Activated naive CD8-positive, alpha-beta T cell treated with anti-CD3 and anti-CD28 coated beads, Interleukin-2, amount 50 U/mL, for 24 hours (primary cell): Measurements from ENCODE around the gene TENM3.

Source experiments
- ATAC-seq: fragments of 150-1000 bp; cut with Tn5 transposase; one replicate; pipeline ENCODE4 v1.10.0; 2021
- DNase-seq: peaks from one replicate; pipeline ENCODE4 v3.0.0; 2021
- H3K27ac Mint-ChIP-seq: one replicate; pipeline ENCODE4 v1.8.0; 2021; ENCODE audit warnings: mild to moderate bottlenecking, mixed read lengths
- H3K27me3 Mint-ChIP-seq: one replicate; pipeline ENCODE4 v1.8.0; 2021; ENCODE audit warnings: mixed read lengths
- H3K36me3 Mint-ChIP-seq: one replicate; pipeline ENCODE4 v1.8.0; 2021; ENCODE audit warnings: low read depth, mixed read lengths
- H3K4me1 Mint-ChIP-seq: one replicate; pipeline ENCODE4 v1.8.0; 2021; ENCODE audit warnings: mixed read lengths
- H3K4me3 Mint-ChIP-seq: one replicate; pipeline ENCODE4 v1.8.0; 2021; ENCODE audit warnings: mild to moderate bottlenecking, moderate library complexity, mixed read lengths
- H3K9me3 Mint-ChIP-seq: one replicate; pipeline ENCODE4 v1.8.0; 2021; ENCODE audit warnings: mixed read lengths

The TENM3 gene

GRCh38 chr4:182306792-182307507, 63.7 kb downstream of the TENM3 start:
- H3K36me3 Mint-ChIP-seq = no peaks in the 10 kb centered on the region
- ATAC-seq (no peak), DNase-seq (no peak)
- no peaks in the 10 kb centered on the region for H3K4me1 Mint-ChIP-seq
- no peak overlapping the region for H3K4me3 Mint-ChIP-seq
- no peak overlapping the region for H3K27ac Mint-ChIP-seq
- no peaks in the 10 kb centered on the region for H3K9me3 Mint-ChIP-seq
- no peaks in the 10 kb centered on the region for H3K27me3 Mint-ChIP-seq

- no peak overlapping the region for H3K4me3 Mint-ChIP-seq
- DNase-seq = no peak
- no peak for ATAC-seq
Measured at GRCh38 chr4:182307746-182308145, 64.5 kb downstream of the TENM3 start.

GRCh38 chr4:182309877-182310276, 66.7 kb downstream of the TENM3 start:
- H3K27me3 Mint-ChIP-seq = no peaks in the 10 kb centered on the region
- peaks cover 11% of the 10 kb centered on the region for H3K9me3 Mint-ChIP-seq
- H3K36me3 Mint-ChIP-seq = peaks cover 1% of the 10 kb centered on the region
- no peak overlapping the region for H3K4me3 Mint-ChIP-seq
- no peaks in the 10 kb centered on the region for H3K4me1 Mint-ChIP-seq
- no peak overlapping the region for H3K27ac Mint-ChIP-seq
- DNase-seq (no peak), ATAC-seq (no peak)

More at GRCh38 chr4:182307746-182308145, 64.5 kb downstream of the TENM3 start:
- H3K27me3 Mint-ChIP-seq = no peaks in the 10 kb centered on the region
- no peak overlapping the region for H3K27ac Mint-ChIP-seq
- no peaks in the 10 kb centered on the region for H3K9me3 Mint-ChIP-seq
- H3K36me3 Mint-ChIP-seq = no peaks in the 10 kb centered on the region
- H3K4me1 Mint-ChIP-seq = no peaks in the 10 kb centered on the region

- ATAC-seq = no peak
- H3K4me1 Mint-ChIP-seq = no peaks in the 10 kb centered on the region
- H3K9me3 Mint-ChIP-seq = peaks cover 12% of the 10 kb centered on the region
- H3K27me3 Mint-ChIP-seq = no peaks in the 10 kb centered on the region
- no peak overlapping the region for H3K4me3 Mint-ChIP-seq
- peaks cover 1% of the 10 kb centered on the region for H3K36me3 Mint-ChIP-seq
- H3K27ac Mint-ChIP-seq = no peak overlapping the region
- no peak for DNase-seq
Measured at GRCh38 chr4:182310316-182310715, 67.1 kb downstream of the TENM3 start.

- no peak overlapping the region for H3K27ac Mint-ChIP-seq
- no peak for DNase-seq
- no peaks in the 10 kb centered on the region for H3K27me3 Mint-ChIP-seq
- peaks cover 18% of the 10 kb centered on the region for H3K9me3 Mint-ChIP-seq
- H3K36me3 Mint-ChIP-seq = peaks cover 1% of the 10 kb centered on the region
- H3K4me3 Mint-ChIP-seq = no peak overlapping the region
- no peaks in the 10 kb centered on the region for H3K4me1 Mint-ChIP-seq
- no peak for ATAC-seq
Measured at GRCh38 chr4:182310962-182311361, 67.8 kb downstream of the TENM3 start.

GRCh38 chr4:182314537-182314936, 71.3 kb downstream of the TENM3 start:
- no peak for DNase-seq
- ATAC-seq = no peak
- Mint-ChIP-seq H3K36me3 (peaks cover 1% of the 10 kb centered on the region), H3K4me1 (no peaks in the 10 kb centered on the region), H3K27ac (no peak overlapping the region), H3K4me3 (no peak overlapping the region), H3K9me3 (peaks cover 18% of the 10 kb centered on the region), H3K27me3 (no peaks in the 10 kb centered on the region)

GRCh38 chr4:182318256-182318655, 75.1 kb downstream of the TENM3 start:
- Mint-ChIP-seq H3K27ac (no peak overlapping the region), H3K4me1 (no peaks in the 10 kb centered on the region), H3K27me3 (no peaks in the 10 kb centered on the region)

GRCh38 chr4:182320092-182320491, 76.9 kb downstream of the TENM3 start:
- no peak overlapping the region for H3K4me3 Mint-ChIP-seq
- no peak for ATAC-seq
- peaks cover 15% of the 10 kb centered on the region for H3K9me3 Mint-ChIP-seq
- no peaks in the 10 kb centered on the region for H3K36me3 Mint-ChIP-seq
- no peak overlapping the region for H3K27ac Mint-ChIP-seq
- no peaks in the 10 kb centered on the region for H3K27me3 Mint-ChIP-seq
- DNase-seq = no peak
- H3K4me1 Mint-ChIP-seq = no peaks in the 10 kb centered on the region

More at GRCh38 chr4:182318256-182318655, 75.1 kb downstream of the TENM3 start:
- Mint-ChIP-seq H3K36me3 (peaks cover 1% of the 10 kb centered on the region), H3K9me3 (peaks cover 27% of the 10 kb centered on the region), H3K4me3 (no peak overlapping the region)
- ATAC-seq = no peak
- no peak for DNase-seq

GRCh38 chr4:182320580-182320979, 77.4 kb downstream of the TENM3 start:
- ATAC-seq = no peak
- Mint-ChIP-seq H3K27ac (no peak overlapping the region), H3K9me3 (peaks cover 13% of the 10 kb centered on the region), H3K4me1 (no peaks in the 10 kb centered on the region), H3K4me3 (no peak overlapping the region), H3K27me3 (no peaks in the 10 kb centered on the region), H3K36me3 (no peaks in the 10 kb centered on the region)
- no peak for DNase-seq

- H3K4me3 Mint-ChIP-seq = no peak overlapping the region
- DNase-seq = no peak
- H3K9me3 Mint-ChIP-seq = peaks cover 9% of the 10 kb centered on the region
- H3K27me3 Mint-ChIP-seq = no peaks in the 10 kb centered on the region
- H3K4me1 Mint-ChIP-seq = no peaks in the 10 kb centered on the region
- no peak for ATAC-seq
- no peak overlapping the region for H3K27ac Mint-ChIP-seq
- H3K36me3 Mint-ChIP-seq = no peaks in the 10 kb centered on the region
Measured at GRCh38 chr4:182324282-182324681, 81.1 kb downstream of the TENM3 start.

GRCh38 chr4:182325397-182325796, 82.2 kb downstream of the TENM3 start:
- Mint-ChIP-seq H3K4me3 (no peak overlapping the region), H3K27me3 (no peaks in the 10 kb centered on the region)

GRCh38 chr4:182325848-182326255, 82.7 kb downstream of the TENM3 start:
- no peak overlapping the region for H3K27ac Mint-ChIP-seq
- ATAC-seq (no peak), DNase-seq (no peak)
- no peaks in the 10 kb centered on the region for H3K4me1 Mint-ChIP-seq
- peaks cover 14% of the 10 kb centered on the region for H3K9me3 Mint-ChIP-seq
- H3K27me3 Mint-ChIP-seq = no peaks in the 10 kb centered on the region
- no peaks in the 10 kb centered on the region for H3K36me3 Mint-ChIP-seq
- H3K4me3 Mint-ChIP-seq = no peak overlapping the region

More at GRCh38 chr4:182325397-182325796, 82.2 kb downstream of the TENM3 start:
- Mint-ChIP-seq H3K36me3 (no peaks in the 10 kb centered on the region), H3K27ac (no peak overlapping the region), H3K9me3 (peaks cover 14% of the 10 kb centered on the region), H3K4me1 (no peaks in the 10 kb centered on the region)
- ATAC-seq (no peak), DNase-seq (no peak)

GRCh38 chr4:182328505-182328904, 85.3 kb downstream of the TENM3 start:
- H3K4me3 Mint-ChIP-seq = no peak overlapping the region
- ATAC-seq = no peak
- peaks cover 5% of the 10 kb centered on the region for H3K9me3 Mint-ChIP-seq
- DNase-seq = no peak
- H3K27me3 Mint-ChIP-seq = no peaks in the 10 kb centered on the region
- no peaks in the 10 kb centered on the region for H3K4me1 Mint-ChIP-seq
- H3K27ac Mint-ChIP-seq = no peak overlapping the region
- H3K36me3 Mint-ChIP-seq = no peaks in the 10 kb centered on the region

- Mint-ChIP-seq H3K4me1 (no peaks in the 10 kb centered on the region), H3K27ac (no peak overlapping the region), H3K9me3 (peaks cover 5% of the 10 kb centered on the region), H3K27me3 (peaks cover under 1% of the 10 kb centered on the region), H3K36me3 (no peaks in the 10 kb centered on the region), H3K4me3 (no peak overlapping the region)
- no peak for DNase-seq
- ATAC-seq = no peak
Measured at GRCh38 chr4:182337366-182337765, 94.2 kb downstream of the TENM3 start.

- H3K27me3 Mint-ChIP-seq = peaks cover 2% of the 10 kb centered on the region
- no peaks in the 10 kb centered on the region for H3K36me3 Mint-ChIP-seq
- peaks cover 5% of the 10 kb centered on the region for H3K9me3 Mint-ChIP-seq
- ATAC-seq (no peak), DNase-seq (no peak)
- H3K4me1 Mint-ChIP-seq = no peaks in the 10 kb centered on the region
- H3K4me3 Mint-ChIP-seq = no peak overlapping the region
- no peak overlapping the region for H3K27ac Mint-ChIP-seq
Measured at GRCh38 chr4:182338063-182338462, 94.9 kb downstream of the TENM3 start.

- Mint-ChIP-seq H3K27me3 (peaks cover 2% of the 10 kb centered on the region), H3K27ac (no peak overlapping the region), H3K9me3 (peaks cover 5% of the 10 kb centered on the region), H3K36me3 (no peaks in the 10 kb centered on the region), H3K4me1 (no peaks in the 10 kb centered on the region), H3K4me3 (no peak overlapping the region)
- DNase-seq (no peak), ATAC-seq (no peak)
Measured at GRCh38 chr4:182338746-182339145, 95.5 kb downstream of the TENM3 start.
